ENCODE measurements around the gene CREBL2.

DNA sequence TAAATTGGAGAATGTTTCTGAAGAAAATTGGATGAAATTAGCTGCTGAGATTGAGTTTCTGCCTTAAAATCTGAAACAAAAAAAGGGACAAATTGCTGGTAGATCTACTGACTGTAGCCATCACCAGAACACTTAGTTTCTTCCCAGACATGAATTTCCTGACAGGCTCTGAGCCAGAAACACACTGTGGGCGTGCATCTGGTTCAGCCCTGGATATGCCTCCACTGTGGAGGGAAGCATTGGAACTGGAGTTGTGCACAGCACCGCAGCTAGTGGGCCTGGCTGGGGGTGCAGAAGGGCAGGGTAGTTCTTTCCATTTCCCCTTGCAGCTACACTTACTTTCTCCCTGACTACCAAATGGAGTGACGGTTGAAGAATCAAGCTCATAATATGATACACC, 31.2 kb downstream of the CREBL2 start:
- TF ChIP-seq, protein P1, sequence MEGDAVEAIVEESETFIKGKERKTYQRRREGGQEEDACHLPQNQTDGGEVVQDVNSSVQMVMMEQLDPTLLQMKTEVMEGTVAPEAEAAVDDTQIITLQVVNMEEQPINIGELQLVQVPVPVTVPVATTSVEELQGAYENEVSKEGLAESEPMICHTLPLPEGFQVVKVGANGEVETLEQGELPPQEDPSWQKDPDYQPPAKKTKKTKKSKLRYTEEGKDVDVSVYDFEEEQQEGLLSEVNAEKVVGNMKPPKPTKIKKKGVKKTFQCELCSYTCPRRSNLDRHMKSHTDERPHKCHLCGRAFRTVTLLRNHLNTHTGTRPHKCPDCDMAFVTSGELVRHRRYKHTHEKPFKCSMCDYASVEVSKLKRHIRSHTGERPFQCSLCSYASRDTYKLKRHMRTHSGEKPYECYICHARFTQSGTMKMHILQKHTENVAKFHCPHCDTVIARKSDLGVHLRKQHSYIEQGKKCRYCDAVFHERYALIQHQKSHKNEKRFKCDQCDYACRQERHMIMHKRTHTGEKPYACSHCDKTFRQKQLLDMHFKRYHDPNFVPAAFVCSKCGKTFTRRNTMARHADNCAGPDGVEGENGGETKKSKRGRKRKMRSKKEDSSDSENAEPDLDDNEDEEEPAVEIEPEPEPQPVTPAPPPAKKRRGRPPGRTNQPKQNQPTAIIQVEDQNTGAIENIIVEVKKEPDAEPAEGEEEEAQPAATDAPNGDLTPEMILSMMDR (IDR thresholded peaks at IDR 0.05) = no peak
- TF ChIP-seq POLR2A (IDR thresholded peaks at IDR 0.05) = no peak

Measured in transverse colon (tissue), 3 donors.